ENCODE results near the gene AHDC1.
"Not testable (repeated sequence)": the region's sequence is repeated elsewhere in the genome, so short reads cannot be mapped to it uniquely, and the experiment has no call there.

AHDC1 gene

DNA sequence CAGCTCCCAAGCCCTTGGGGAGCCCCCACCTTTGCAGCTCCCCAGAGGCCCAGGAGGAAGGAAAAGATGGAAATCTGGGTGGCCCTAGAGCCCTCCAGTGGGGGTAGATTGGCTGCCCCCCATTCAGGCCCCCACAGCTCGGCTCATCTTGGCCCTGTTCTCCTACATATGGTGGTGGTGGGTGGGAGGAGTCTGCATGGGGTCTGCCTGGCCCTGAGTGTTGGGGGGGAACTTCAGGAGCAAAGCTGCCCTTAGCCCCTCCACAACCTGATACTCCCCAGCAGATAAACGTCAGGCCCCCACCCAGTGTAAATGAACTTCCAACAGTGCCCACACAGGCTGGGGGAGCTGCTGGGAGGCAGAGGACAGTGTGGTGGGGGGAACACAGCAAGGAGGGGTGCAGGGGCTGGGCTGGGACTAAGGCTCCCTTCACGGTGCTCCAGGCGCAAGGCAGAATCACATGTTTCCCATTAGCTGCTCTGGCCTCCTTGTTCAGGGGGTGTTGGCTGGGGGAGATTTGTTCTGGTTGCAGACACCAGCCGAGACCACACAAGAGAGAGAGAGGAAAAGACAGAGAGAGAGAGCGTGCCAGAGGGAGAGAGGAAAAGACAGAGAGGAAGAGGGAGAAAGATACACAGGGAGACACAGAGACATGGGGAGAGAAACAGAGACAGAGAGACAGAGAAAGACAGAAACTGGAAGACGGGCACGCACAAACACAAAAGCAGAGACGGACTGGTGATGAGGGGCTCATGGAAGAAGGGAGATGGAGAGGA, 42.6 kb downstream of the AHDC1 start:
- no peak for DNase-seq

DNA sequence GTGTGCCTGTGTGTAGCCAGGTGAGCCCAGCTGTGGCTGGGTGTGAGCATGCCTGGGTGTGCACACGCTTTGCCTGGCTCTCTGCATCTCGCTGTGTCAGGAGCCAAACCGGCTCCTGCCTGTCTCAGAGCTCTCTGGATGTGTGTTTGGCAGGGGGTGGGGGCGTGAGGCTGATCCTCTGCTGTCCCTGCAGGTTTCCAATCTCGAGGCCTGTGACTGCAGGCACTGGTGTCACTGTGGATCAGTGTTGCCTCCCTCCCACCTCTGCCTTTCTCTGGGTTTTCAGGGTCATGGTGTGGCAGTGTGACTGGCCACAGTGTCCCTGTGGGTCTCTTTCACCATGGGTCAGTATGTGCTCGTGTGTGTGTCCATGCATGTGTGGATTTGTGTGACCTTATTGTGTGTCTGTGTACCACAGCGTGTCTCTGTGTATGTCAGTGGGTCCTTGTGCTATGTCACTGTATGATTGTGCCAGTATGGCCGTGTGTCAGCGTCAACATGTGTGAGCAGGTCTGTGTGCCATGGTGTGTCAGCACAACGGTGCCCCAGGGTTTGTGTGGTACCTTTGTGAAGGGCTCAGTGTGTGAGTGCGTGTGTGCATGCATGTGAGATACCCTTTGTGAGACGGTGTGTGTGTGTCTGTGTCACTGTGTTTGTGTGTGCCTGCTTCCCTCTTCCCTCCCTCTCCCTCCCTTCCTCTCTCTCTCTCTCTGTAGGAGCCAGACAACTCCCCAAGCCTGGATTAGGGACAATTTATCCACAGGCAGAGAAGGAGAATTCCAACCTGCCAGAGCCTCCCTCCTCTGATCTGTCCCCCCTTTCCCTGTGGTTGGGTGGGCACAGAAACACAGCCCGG, 43.4 kb downstream of the AHDC1 start:
- DNase-seq: no peak

DNA sequence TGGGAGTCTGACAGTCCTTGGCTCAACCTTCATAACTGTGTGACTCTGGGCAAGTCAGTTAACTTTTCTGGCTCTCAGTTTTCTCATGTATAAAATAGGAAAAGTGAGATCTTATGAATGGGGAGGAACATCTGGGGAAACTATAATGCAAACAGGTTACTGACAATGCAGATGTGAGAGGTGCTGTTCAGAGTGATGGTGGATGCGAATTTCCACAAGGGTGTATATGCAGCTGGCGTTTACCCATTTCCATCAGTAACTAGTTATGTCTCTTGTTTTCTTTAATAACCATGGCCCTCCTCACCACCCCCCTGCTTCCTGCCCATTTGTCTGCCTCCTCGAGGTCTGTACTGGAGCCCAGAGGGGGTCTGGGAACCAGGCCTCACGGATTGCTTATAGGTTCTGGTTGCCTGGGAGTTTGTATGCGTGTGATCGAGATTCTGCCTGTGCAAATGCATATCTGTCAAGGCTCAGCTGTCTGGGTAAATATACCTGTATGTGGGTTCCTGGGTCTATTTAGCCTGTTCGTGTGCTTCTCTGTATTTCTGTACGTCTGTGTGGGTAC, 44.4 kb downstream of the AHDC1 start:
- DNase-seq: no peak

GRCh38 chr1:27557596-27558340, 46.2 kb downstream of the AHDC1 start:
- no peak for DNase-seq

DNA sequence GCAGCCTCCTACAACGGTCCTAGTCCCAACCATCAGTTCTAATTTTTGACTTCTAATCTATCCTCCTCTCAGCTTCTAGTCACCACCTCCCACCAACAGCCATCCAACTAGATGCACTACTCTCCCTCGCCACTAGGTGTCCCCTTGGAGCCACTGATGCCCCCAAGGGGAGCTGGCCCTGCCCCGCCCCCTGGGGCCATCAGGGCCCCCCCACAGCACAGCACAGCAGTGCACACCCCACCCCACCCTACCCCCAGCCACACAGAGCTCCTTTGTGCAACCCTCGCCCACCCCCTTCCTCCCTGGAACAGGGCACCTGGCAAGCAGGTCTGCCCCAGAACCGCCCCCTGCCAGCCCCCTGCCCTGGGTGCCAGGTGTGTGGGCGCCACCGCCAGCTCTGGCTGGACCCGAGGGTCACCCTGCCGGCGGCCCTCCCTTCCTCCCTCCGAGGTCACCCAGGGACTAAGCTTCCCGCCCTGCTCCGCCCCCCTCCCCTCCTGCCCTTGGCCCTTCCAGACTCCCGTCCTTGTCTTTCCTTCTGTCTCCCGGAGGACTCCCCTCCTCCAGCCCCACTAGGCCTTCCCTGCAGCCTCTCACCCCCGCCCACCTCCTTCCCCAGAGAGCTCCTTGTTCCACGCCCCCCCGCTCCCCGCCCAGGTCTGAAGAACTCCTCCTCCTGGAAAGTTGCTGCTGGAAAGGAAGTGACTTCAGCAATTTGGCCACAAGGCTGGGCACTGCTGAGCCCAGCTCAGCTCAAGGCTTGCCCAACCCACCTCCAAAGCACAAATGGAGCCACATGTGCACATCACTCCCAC, 47.0 kb downstream of the AHDC1 start:
- peak; percentile 69 for DNase-seq

GRCh38 chr1:27556435-27556780, 47.5 kb downstream of the AHDC1 start:
- no peak for DNase-seq

- DNase-seq: no peak
Measured at GRCh38 chr1:27555700-27556424, 48.1 kb downstream of the AHDC1 start.

- DNase-seq: no peak
Measured at GRCh38 chr1:27554759-27555699, 48.9 kb downstream of the AHDC1 start.

- no peak for DNase-seq
Measured at GRCh38 chr1:27554293-27554692, 49.7 kb downstream of the AHDC1 start.

GRCh38 chr1:27553823-27554222, 50.1 kb downstream of the AHDC1 start:
- not testable (repeated sequence) for DNase-seq

GRCh38 chr1:27552911-27553420, 51.0 kb downstream of the AHDC1 start:
- DNase-seq: no peak

- no peak for DNase-seq
Measured at GRCh38 chr1:27551953-27552312, 52.0 kb downstream of the AHDC1 start.

DNA sequence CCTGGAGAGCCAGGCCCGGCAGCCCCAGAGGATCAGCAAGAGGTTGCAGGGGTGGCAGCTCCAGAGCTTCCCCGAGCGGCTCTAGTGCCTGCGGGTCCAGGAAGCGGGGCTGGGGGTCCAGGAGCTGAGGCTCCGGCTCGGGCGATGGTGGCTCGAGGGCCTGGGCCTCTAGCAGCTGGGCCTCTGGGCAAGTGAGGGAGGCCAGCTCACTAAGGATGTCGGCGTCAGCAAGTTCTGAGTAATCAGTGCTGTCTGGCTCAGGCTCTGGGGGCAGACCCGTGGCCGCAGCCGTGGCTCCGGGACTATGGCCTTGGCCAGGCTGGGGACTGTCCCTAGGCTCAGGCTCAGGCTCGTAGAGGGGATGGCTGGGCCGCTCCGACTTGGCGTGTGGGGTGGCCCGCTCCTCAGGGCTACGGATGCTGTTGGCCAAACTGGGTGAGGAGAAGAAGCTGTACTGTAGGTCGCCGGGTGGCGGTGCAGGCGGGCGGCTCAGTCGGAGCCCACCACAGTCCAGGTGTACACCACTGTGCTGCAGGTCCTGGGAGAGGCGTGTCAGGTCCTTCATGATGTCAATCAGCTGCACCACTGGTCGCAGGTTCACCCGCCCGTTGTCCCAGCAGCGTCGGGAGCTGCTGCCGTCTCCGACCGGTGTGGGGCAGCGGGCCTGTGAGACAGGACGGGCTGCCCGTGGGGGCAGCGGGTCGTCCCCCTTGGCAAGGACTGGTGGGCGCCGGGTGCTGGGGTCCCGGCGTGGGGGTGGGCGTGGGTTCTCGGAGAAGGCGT, 52.6 kb downstream of the AHDC1 start:
- no peak for DNase-seq

DNA sequence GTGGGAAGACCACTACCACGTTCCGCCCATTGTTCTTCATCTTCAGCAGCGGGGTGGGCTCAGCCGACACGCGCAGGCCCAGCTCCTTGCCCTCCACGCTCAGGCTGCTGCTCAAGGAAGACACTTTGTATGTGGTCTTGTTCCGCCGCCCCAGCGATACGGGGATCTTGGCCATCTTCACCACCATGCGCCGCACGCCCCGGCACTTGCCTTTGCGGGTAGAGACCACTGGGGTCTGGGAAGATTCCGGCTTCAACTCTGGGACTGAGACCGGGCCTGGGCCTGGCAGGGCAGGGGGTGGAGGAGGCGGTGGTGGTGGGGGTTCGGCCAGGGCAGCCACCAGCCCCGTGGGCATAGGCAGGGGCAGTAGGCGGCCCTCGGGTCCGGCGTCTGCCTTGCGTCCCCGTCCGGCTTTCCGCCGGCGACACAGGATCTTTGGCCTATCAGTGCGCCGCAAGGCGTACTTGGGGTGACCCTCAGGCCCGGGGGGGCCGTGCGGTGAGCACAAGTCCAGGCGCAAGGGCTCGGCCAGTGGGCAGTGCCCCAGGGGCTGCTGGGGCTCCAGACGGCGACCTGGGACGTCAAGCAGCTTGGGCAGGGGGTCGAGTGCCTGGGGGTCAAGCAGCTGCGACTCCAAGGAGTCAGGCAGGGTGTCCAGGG, 53.3 kb downstream of the AHDC1 start:
- DNase-seq: no peak

GRCh38 chr1:27549807-27550408, 54.0 kb downstream of the AHDC1 start:
- DNase-seq: no peak

DNA sequence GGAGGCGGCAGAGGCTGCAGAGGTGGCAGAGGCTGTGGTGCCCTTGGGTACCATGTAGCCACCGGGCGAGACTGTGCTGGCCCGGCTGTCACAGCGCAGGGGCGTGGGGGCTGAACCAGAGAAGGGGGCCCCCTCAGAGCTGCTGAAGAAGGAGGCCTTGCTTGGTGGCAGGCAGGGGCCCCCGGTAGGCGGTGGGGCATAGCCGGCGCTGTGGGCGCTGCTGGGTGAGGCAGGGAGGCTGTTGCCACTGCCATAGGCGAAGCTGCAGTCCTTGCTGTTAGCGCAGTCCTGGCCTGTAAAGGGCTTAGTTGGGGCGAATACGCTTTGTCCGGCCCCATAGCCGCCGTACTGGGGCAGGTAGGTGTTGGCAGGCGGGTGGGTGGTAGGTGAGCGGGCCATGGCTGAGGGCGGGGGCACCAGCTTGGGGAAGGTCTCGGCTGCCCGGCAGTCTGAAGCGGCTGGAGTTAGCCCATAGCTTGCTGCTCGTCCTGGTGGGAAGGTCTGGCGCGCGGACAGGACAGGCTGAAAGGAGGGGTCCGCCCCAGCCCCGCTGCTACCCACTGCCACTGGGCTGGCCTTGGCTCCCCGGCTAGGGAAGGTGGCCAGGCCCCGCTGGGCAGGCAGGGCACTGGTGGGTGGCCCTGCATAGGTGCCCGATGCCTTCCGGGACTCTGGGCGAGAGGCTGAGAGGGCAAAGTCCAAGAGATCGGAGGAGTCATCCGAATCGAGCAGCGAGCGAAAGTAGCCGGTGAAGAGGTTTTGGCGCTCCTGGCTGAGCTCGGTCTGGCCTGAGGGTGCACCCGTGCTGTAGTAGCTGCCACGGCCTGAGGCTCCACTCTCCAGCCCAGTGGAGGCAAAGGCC, 54.9 kb downstream of the AHDC1 start:
- DNase-seq: no peak

- DNase-seq: no peak
Measured at GRCh38 chr1:27548136-27548853, 55.6 kb downstream of the AHDC1 start.

All from effector CD8-positive, alpha-beta T cell (primary cell).